ENCODE measurements around the gene ARHGAP42. TPM values are rescaled to one million over a fixed set of nuclear protein-coding genes. Genes with fewer than 3 reads are reported as not detected.

Gene ARHGAP42
- total RNA-seq, 1 donor from 2014 or later = 33.2 TPM

GRCh38 chr11:100810146-100810545 is 123.1 kb downstream of the ARHGAP42 start:
- Histone ChIP-seq H3K4me2 (ENCODE audit: low read length) (peak overlapping the region; percentile 36), H4K20me1 (ENCODE audit: insufficient read depth, low read length) (peaks cover 12% of the 10 kb centered on the region), H3K4me3 (ENCODE audit: insufficient read depth, low read depth, low read length) (no peak overlapping the region), H3K9ac (ENCODE audit: low read length) (no peak overlapping the region), H3K27ac (ENCODE audit: low read depth, low read length) (no peak overlapping the region), H3K79me2 (ENCODE audit: insufficient read depth, low read length) (peaks cover 3% of the 10 kb centered on the region), H3K9me3 (ENCODE audit: insufficient read depth, low read depth, low read length) (no peaks in the 10 kb centered on the region), H3K27me3 (ENCODE audit: insufficient read depth, low read length) (no peaks in the 10 kb centered on the region), H3K4me1 (ENCODE audit: insufficient read depth, low read length) (peaks cover 25% of the 10 kb centered on the region), H3K36me3 (ENCODE audit: insufficient read depth, low read length) (no peaks in the 10 kb centered on the region), H2AFZ (ENCODE audit: low read depth, low read length) (no peak overlapping the region)
- Mint-ChIP-seq H3K36me3 (ENCODE audit: low read depth, unreplicated experiment) (peaks cover 3% of the 10 kb centered on the region), H3K4me3 (ENCODE audit: unreplicated experiment) (no peak overlapping the region), H3K27ac (ENCODE audit: unreplicated experiment) (peak overlapping the region; percentile 53), H3K27me3 (ENCODE audit: low read depth, unreplicated experiment) (no peaks in the 10 kb centered on the region), H3K9me3 (ENCODE audit: unreplicated experiment) (no peaks in the 10 kb centered on the region), H3K4me1 (ENCODE audit: low read depth, unreplicated experiment) (peaks cover 15% of the 10 kb centered on the region)
- FAIRE-seq (peak; percentile 49), DNase-seq (ENCODE audit: low read depth) (peak; percentile 92)
- TF ChIP-seq EZH2 (IDR thresholded peaks at IDR 0.05; ENCODE audit: insufficient read depth, low read length) (no peak), CTCF (IDR thresholded peaks at IDR 0.05; ENCODE audit: insufficient read depth, low read depth, low read length) (no peak)

- peaks cover 12% of the 10 kb centered on the region for H4K20me1 ChIP-seq (ENCODE audit: insufficient read depth, low read length)
- peak overlapping the region; percentile 36 for H3K4me2 ChIP-seq (ENCODE audit: low read length)
- Mint-ChIP-seq H3K4me1 (ENCODE audit: low read depth, unreplicated experiment) (peaks cover 15% of the 10 kb centered on the region), H3K27ac (ENCODE audit: unreplicated experiment) (peak overlapping the region; percentile 53), H3K4me3 (ENCODE audit: unreplicated experiment) (no peak overlapping the region), H3K9me3 (ENCODE audit: unreplicated experiment) (no peaks in the 10 kb centered on the region), H3K27me3 (ENCODE audit: low read depth, unreplicated experiment) (no peaks in the 10 kb centered on the region), H3K36me3 (ENCODE audit: low read depth, unreplicated experiment) (peaks cover 3% of the 10 kb centered on the region)
- H2AFZ ChIP-seq (ENCODE audit: low read depth, low read length) = no peak overlapping the region
- H3K36me3 ChIP-seq (ENCODE audit: insufficient read depth, low read length) = no peaks in the 10 kb centered on the region
- H3K4me1 ChIP-seq (ENCODE audit: insufficient read depth, low read length) = peaks cover 25% of the 10 kb centered on the region
- no peak overlapping the region for H3K4me3 ChIP-seq (ENCODE audit: insufficient read depth, low read depth, low read length)
- H3K27me3 ChIP-seq (ENCODE audit: insufficient read depth, low read length) = no peaks in the 10 kb centered on the region
- H3K9me3 ChIP-seq (ENCODE audit: insufficient read depth, low read depth, low read length) = no peaks in the 10 kb centered on the region
- peaks cover 3% of the 10 kb centered on the region for H3K79me2 ChIP-seq (ENCODE audit: insufficient read depth, low read length)
- TF ChIP-seq EZH2 (IDR thresholded peaks at IDR 0.05; ENCODE audit: insufficient read depth, low read length) (no peak), CTCF (IDR thresholded peaks at IDR 0.05; ENCODE audit: insufficient read depth, low read depth, low read length) (no peak)
- DNase-seq (ENCODE audit: low read depth) (no peak), FAIRE-seq (no peak)
- H3K9ac ChIP-seq (ENCODE audit: low read length) = no peak overlapping the region
- H3K27ac ChIP-seq (ENCODE audit: low read depth, low read length) = no peak overlapping the region
These were observed 123.6 kb downstream of the ARHGAP42 start for GRCh38 chr11:100810666-100811065.

GRCh38 chr11:100812517-100812916 is 125.4 kb downstream of the ARHGAP42 start:
- Histone ChIP-seq H4K20me1 (ENCODE audit: insufficient read depth, low read length) (peaks cover 12% of the 10 kb centered on the region), H3K27ac (ENCODE audit: low read depth, low read length) (no peak overlapping the region), H3K79me2 (ENCODE audit: insufficient read depth, low read length) (peaks cover 3% of the 10 kb centered on the region), H3K4me1 (ENCODE audit: insufficient read depth, low read length) (peaks cover 28% of the 10 kb centered on the region), H3K4me2 (ENCODE audit: low read length) (no peak overlapping the region), H3K36me3 (ENCODE audit: insufficient read depth, low read length) (no peaks in the 10 kb centered on the region), H3K4me3 (ENCODE audit: insufficient read depth, low read depth, low read length) (no peak overlapping the region), H2AFZ (ENCODE audit: low read depth, low read length) (no peak overlapping the region), H3K9ac (ENCODE audit: low read length) (no peak overlapping the region), H3K9me3 (ENCODE audit: insufficient read depth, low read depth, low read length) (no peaks in the 10 kb centered on the region), H3K27me3 (ENCODE audit: insufficient read depth, low read length) (no peaks in the 10 kb centered on the region)
- peak overlapping the region; percentile 27 for H3K27ac Mint-ChIP-seq (ENCODE audit: unreplicated experiment)
- DNase-seq (ENCODE audit: low read depth) = no peak
- H3K4me3 Mint-ChIP-seq (ENCODE audit: unreplicated experiment) = no peak overlapping the region
- no peaks in the 10 kb centered on the region for H3K9me3 Mint-ChIP-seq (ENCODE audit: unreplicated experiment)
- H3K36me3 Mint-ChIP-seq (ENCODE audit: low read depth, unreplicated experiment) = peaks cover 3% of the 10 kb centered on the region
- TF ChIP-seq EZH2 (IDR thresholded peaks at IDR 0.05; ENCODE audit: insufficient read depth, low read length) = no peak
- no peak for TF ChIP-seq CTCF (IDR thresholded peaks at IDR 0.05; ENCODE audit: insufficient read depth, low read depth, low read length)
- FAIRE-seq = no peak
- H3K4me1 Mint-ChIP-seq (ENCODE audit: low read depth, unreplicated experiment) = peaks cover 23% of the 10 kb centered on the region
- no peaks in the 10 kb centered on the region for H3K27me3 Mint-ChIP-seq (ENCODE audit: low read depth, unreplicated experiment)
